H1 (cell line): Measurements from ENCODE around the gene KANSL3. TPM values are rescaled to one million over a fixed set of nuclear protein-coding genes. Genes with fewer than 3 reads are reported as not detected.

Source experiments
- CTCF ChIA-PET: fragments of 300-600 bp; sonication (Branson Sonifier 250); formaldehyde crosslinking; loops from one replicate; lab custom pipeline; 2021; ENCODE audit not compliant: partially characterized antibody; lab: Charles Lee
- POLR2A ChIA-PET: fragments of 300-600 bp; sonication (Branson Sonifier 250); formaldehyde crosslinking; loops from one replicate; lab custom pipeline; 2021; ENCODE audit warnings: inconsistent platforms; ENCODE audit not compliant: partially characterized antibody; lab: Charles Lee
- DNase-seq, 2 experiments: peaks; one replicate each; pipeline versions ENCODE4 v3.0.0 to v3.0.0-alpha.2; 2010 to 2022; ENCODE audit warnings: low spot score in 2 of 2, low read depth in 1 of 2, mixed read lengths in 1 of 2
- FAIRE-seq: peaks from 2 replicates; lab custom pipeline; 2011; peaks lifted over from hg19 to GRCh38; lab: Jason Lieb, UNC
- H2AFZ ChIP-seq: 2 replicates; pipeline ENCODE4 v1.8.1; 2012; ENCODE audit warnings: low read length, inconsistent platforms
- H2AK5ac ChIP-seq: 2 replicates; pipeline ENCODE4 v1.6.1; 2013; ENCODE audit warnings: low read depth, low read length
- H2BK120ac ChIP-seq: replicated peaks from 2 replicates; pipeline ENCODE3; 2013; ENCODE audit warnings: low read depth, low read length, inconsistent platforms
- H2BK12ac ChIP-seq: 2 replicates; pipeline ENCODE4 v1.6.1; 2013; ENCODE audit warnings: low read depth, low read length
- H2BK15ac ChIP-seq: 2 replicates; pipeline ENCODE4 v1.6.1; 2013; ENCODE audit warnings: low read length
- H2BK20ac ChIP-seq: 2 replicates; pipeline ENCODE4 v1.6.1; 2013; ENCODE audit warnings: low read length
- H2BK5ac ChIP-seq: 2 replicates; pipeline ENCODE4 v1.6.1; 2013; ENCODE audit warnings: low read depth, low read length
- H3K14ac ChIP-seq: 2 replicates; pipeline ENCODE4 v1.6.1; 2013; ENCODE audit warnings: inconsistent platforms; ENCODE audit not compliant: insufficient read length
- H3K18ac ChIP-seq: 2 replicates; pipeline ENCODE4 v1.6.1; 2013; ENCODE audit warnings: low read length; ENCODE audit errors: extremely low read depth
- H3K23ac ChIP-seq: 2 replicates; pipeline ENCODE4 v1.6.1; 2013; ENCODE audit warnings: inconsistent platforms; ENCODE audit not compliant: insufficient read length
- H3K23me2 ChIP-seq: 2 replicates; pipeline ENCODE4 v1.6.1; 2013; ENCODE audit warnings: low read depth, low read length
- H3K27ac ChIP-seq: 2 replicates; pipeline ENCODE4 v1.6.1; 2011; ENCODE audit warnings: low read depth, low read length, inconsistent platforms
- H3K27me3 ChIP-seq, 4 experiments: replicated peaks in 1 of 4; 1 replicate in 1 of 4; 2 replicates in 3 of 4; pipeline versions ENCODE4 v1.6.1 to v1.8.1; 2011 to 2013; ENCODE audit warnings: low read length in 3 of 4, mild to moderate bottlenecking in 3 of 4, inconsistent platforms in 2 of 4, mixed read lengths in 2 of 4, moderate library complexity in 1 of 4; ENCODE audit not compliant: control insufficient read depth in 3 of 4, insufficient read depth in 3 of 4; ENCODE audit errors: extremely low read depth in 1 of 4
- H3K36me3 ChIP-seq, 4 experiments: 2 replicates each; pipeline versions ENCODE4 v1.6.1 to v1.8.1; 2011 to 2013; ENCODE audit warnings: mild to moderate bottlenecking in 4 of 4, low read length in 3 of 4, moderate library complexity in 2 of 4, control low read depth in 1 of 4, inconsistent platforms in 1 of 4; ENCODE audit not compliant: insufficient read depth in 4 of 4, control insufficient read depth in 2 of 4
- H3K4ac ChIP-seq: replicated peaks from 2 replicates; pipeline ENCODE3; 2013; ENCODE audit warnings: low read length, low read depth, mixed read lengths, inconsistent platforms; ENCODE audit not compliant: insufficient read length
- H3K4me1 ChIP-seq, 4 experiments: replicated peaks in 1 of 4; 1 replicate in 1 of 4; 2 replicates in 3 of 4; pipeline versions ENCODE4 v1.6.1 to v1.8.1; 2011 to 2013; ENCODE audit warnings: low read length in 3 of 4, inconsistent platforms in 2 of 4, mixed read lengths in 1 of 4; ENCODE audit not compliant: insufficient read depth in 4 of 4, control insufficient read depth in 3 of 4
- H3K4me2 ChIP-seq, 2 experiments: 2 replicates each; pipeline versions ENCODE4 v1.6.1 to v1.8.1; 2011 to 2013; ENCODE audit warnings: low read depth in 2 of 2, low read length in 2 of 2, control low read depth in 1 of 2, inconsistent platforms in 1 of 2, mild to moderate bottlenecking in 1 of 2; ENCODE audit not compliant: insufficient read depth in 1 of 2
- H3K4me3 ChIP-seq, 4 experiments: fragments of 200-600, 300-600 bp in 1 of 4; sonication (generic), shearing (Covaris generic), sonication (Bioruptor Twin) in 1 of 4; 2 replicates each; pipeline versions ENCODE4 v1.5.1 to v1.8.1; 2011 to 2016; ENCODE audit warnings: low read length in 4 of 4, low read depth in 3 of 4, control low read depth in 2 of 4, inconsistent platforms in 2 of 4, mild to moderate bottlenecking in 2 of 4, mixed read lengths in 1 of 4, moderate library complexity in 1 of 4; ENCODE audit not compliant: insufficient read depth in 2 of 4; ENCODE audit errors: extremely low read depth in 1 of 4
- H3K56ac ChIP-seq: replicated peaks from 2 replicates; pipeline ENCODE3; 2013; ENCODE audit warnings: low read depth, mild to moderate bottlenecking, mixed read lengths, low read length, inconsistent platforms; ENCODE audit not compliant: insufficient read length
- H3K79me1 ChIP-seq: 2 replicates; pipeline ENCODE4 v1.6.1; 2013; ENCODE audit warnings: low read depth, low read length, control low read depth
- H3K79me2 ChIP-seq, 2 experiments: 2 replicates each; pipeline versions ENCODE4 v1.6.1 to v1.8.1; 2012 to 2013; ENCODE audit warnings: low read length in 2 of 2, mild to moderate bottlenecking in 2 of 2, inconsistent platforms in 1 of 2; ENCODE audit not compliant: insufficient read depth in 2 of 2, control insufficient read depth in 1 of 2
- H3K9ac ChIP-seq, 4 experiments: replicated peaks in 1 of 4; 1 replicate in 1 of 4; 2 replicates in 3 of 4; pipeline versions ENCODE4 v1.6.1 to v1.8.1; 2011 to 2013; ENCODE audit warnings: low read depth in 3 of 4, low read length in 3 of 4, control low read depth in 2 of 4, mild to moderate bottlenecking in 2 of 4, moderate library complexity in 2 of 4, inconsistent platforms in 1 of 4; ENCODE audit errors: extremely low read depth in 1 of 4
- H3K9me3 ChIP-seq, 2 experiments: 2 replicates each; pipeline versions ENCODE4 v1.6.1 to v1.8.1; 2012 to 2013; ENCODE audit warnings: mild to moderate bottlenecking in 2 of 2, moderate library complexity in 2 of 2, control low read depth in 1 of 2, inconsistent platforms in 1 of 2, low read depth in 1 of 2, low read length in 1 of 2, mixed read lengths in 1 of 2; ENCODE audit not compliant: insufficient read depth in 2 of 2
- H4K20me1 ChIP-seq, 2 experiments: replicated peaks in 1 of 2; 2 replicates each; pipeline versions ENCODE3 to v1.8.1; 2011 to 2013; ENCODE audit warnings: inconsistent platforms in 2 of 2, low read length in 2 of 2, mild to moderate bottlenecking in 1 of 2; ENCODE audit not compliant: insufficient read depth in 2 of 2, control insufficient read depth in 1 of 2
- H4K5ac ChIP-seq: 2 replicates; pipeline ENCODE4 v1.6.1; 2013; ENCODE audit warnings: low read length, low read depth, mixed read lengths, inconsistent platforms; ENCODE audit not compliant: insufficient read length
- H4K8ac ChIP-seq: 2 replicates; pipeline ENCODE4 v1.8.0; 2013; ENCODE audit warnings: mild to moderate bottlenecking, moderate library complexity, low read length, inconsistent platforms; ENCODE audit not compliant: insufficient read depth; ENCODE audit errors: extremely low read depth
- H4K91ac ChIP-seq: replicated peaks from 2 replicates; pipeline ENCODE3; 2013; ENCODE audit warnings: low read length, mixed read lengths, inconsistent platforms; ENCODE audit not compliant: insufficient read length
- CEBPB ChIP-seq: IDR thresholded peaks from 2 replicates; pipeline ENCODE4 v1.6.1; 2012; ENCODE audit warnings: low read depth, low read length
- GTF2F1 ChIP-seq: IDR thresholded peaks from 2 replicates; pipeline ENCODE4 v1.6.1; 2012; ENCODE audit warnings: low read depth, low read length, improper control_type of control experiment, borderline replicate concordance
- HDAC2 ChIP-seq, 2 experiments: fragments of 300-600 bp in 1 of 2; sonication (generic) in 1 of 2; IDR thresholded peaks; 2 replicates each; pipeline ENCODE4 v1.6.1; 2011 to 2012; ENCODE audit warnings: low read depth in 2 of 2, low read length in 2 of 2, mild to moderate bottlenecking in 2 of 2, moderate library complexity in 2 of 2, borderline replicate concordance in 1 of 2, inconsistent platforms in 1 of 2
- SIN3A ChIP-seq, 2 experiments: IDR thresholded peaks in 1 of 2; conservative IDR thresholded peaks in 1 of 2; 2 replicates each; pipeline ENCODE4 v1.6.1; 2011 to 2012; ENCODE audit warnings: low read length in 2 of 2, improper control_type of control experiment in 1 of 2, low read depth in 1 of 2, mild to moderate bottlenecking in 1 of 2
- SIRT6 ChIP-seq: IDR thresholded peaks from one replicate; pipeline ENCODE4 v1.7.1; 2012; ENCODE audit warnings: low read length, inconsistent platforms
- SIX5 ChIP-seq: IDR thresholded peaks from 2 replicates; pipeline ENCODE4 v1.6.1; 2011; ENCODE audit warnings: mild to moderate bottlenecking, low read depth, low read length
- SP2 ChIP-seq: IDR thresholded peaks from 2 replicates; pipeline ENCODE4 v1.6.1; 2012; ENCODE audit warnings: mild to moderate bottlenecking, low read length, inconsistent platforms
- SP4 ChIP-seq: IDR thresholded peaks from 2 replicates; pipeline ENCODE4 v1.6.1; 2012; ENCODE audit warnings: low read length, inconsistent platforms
- SUZ12 ChIP-seq: fragments of 200-600 bp; sonication (generic); IDR thresholded peaks from 2 replicates; pipeline ENCODE4 v1.6.1; 2012; ENCODE audit warnings: mild to moderate bottlenecking, inconsistent platforms, low read length, moderate library complexity, mixed read lengths
- WGBS, 2 experiments: shearing (Covaris generic) in 1 of 2; methylation state at CpG; one replicate each; pipeline versions ENCODE4 v1.1.6 to v1.1.7; 2013 to 2015; ENCODE audit warnings: low lambda C conversion rate in 2 of 2, mixed read lengths in 2 of 2, inconsistent platforms in 1 of 2, low coverage in 1 of 2, missing lambda C conversion rate in 1 of 2; ENCODE audit not compliant: insufficient replicate concordance in 2 of 2, insufficient coverage in 1 of 2, insufficient read length in 1 of 2; ENCODE audit errors: extremely low coverage in 1 of 2, missing lambda C conversion rate in 1 of 2; 5-methylcytosine and 5-hydroxymethylcytosine counted together
- polyA plus RNA-seq, 7 experiments: library from polyadenylated mRNA; depleted of rRNA in 3 of 7; stranded (reverse) in 5 of 7; unstranded in 2 of 7; fragments of >200 nt in 5 of 7; fragments of 200-250 nt in 2 of 7; gene quantifications; 1 replicate in 5 of 7; 2 replicates in 1 of 7; 4 replicates in 1 of 7; pipeline versions ENCODE4 v1.2.1 to v1.2.3, GENCODE V29; 2011 to 2013; ENCODE audit warnings: missing spikeins in 2 of 7, mixed read lengths in 2 of 7
- total RNA-seq: library from RNA; stranded (reverse); fragmentation: NEBNext Ultra II Directional; extraction: Animal tissue kit (Norgen Biotek cat#: 25700); gene quantifications from 2 replicates; pipeline ENCODE4 v1.2.1, GENCODE V29; 2021
- TF ChIP-seq, protein P1 (sequence below): IDR thresholded peaks from 2 replicates; pipeline ENCODE4 v1.6.1; 2011; ENCODE audit warnings: low read length, improper control_type of control experiment

KANSL3 gene
- total and polyA plus RNA-seq, 2 of the 8 experiments (the other 6 are each of a cell fraction or from before 2014, with no cell fraction given): 19.8 to 31.4 TPM

DNA sequence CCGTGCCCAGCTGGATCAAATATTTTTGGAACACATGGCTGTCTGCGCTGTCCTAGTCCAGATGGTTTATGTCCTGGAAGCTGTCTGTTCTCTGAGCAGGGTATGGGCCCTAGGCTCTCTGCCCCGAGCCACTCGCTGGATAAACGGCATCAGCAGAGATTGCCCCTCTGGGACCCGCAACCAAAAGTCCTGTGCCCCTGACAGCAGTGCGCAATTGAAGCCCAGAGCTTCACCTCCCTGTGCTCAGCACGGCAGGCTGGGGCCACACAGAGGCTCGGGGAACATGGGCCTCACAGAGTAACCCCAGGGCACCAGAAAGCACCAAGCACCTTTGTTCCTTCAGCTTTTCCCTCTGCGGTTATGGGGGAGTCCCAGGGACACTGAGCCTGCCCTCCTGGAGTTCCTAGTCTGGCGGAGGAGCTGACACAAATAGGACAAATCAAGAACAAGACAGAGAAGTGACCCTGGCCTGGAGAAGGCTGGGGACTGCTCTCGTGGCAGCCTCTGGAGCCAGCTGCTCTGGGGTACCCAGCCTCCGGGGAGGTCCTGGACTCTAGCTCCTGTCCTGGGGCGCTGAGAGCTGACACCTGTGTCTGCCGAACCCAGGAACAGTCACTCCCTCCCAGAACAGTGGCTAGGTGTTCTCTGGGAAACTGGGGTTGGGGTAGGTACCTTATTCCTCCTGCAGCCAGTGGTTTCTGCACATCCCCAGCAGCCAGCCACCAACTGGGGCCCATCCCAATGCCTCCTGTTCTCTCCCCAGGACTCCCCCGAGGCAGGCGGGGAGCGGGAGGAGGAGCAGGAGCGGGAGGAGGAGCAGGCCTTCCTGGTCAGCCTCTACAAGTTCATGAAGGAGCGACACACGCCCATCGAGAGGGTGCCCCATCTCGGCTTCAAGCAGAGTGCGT, 89.3 kb downstream of the KANSL3 start:
- no peaks in the 10 kb centered on the region for H3K79me1 ChIP-seq
- H2AK5ac ChIP-seq: no peak overlapping the region
- no peak overlapping the region for H2AFZ ChIP-seq
- H3K56ac ChIP-seq: no peak overlapping the region
- H3K9me3 ChIP-seq: peaks cover 0 to 5% of the 10 kb centered on the region in 2 experiments; a peak in 1 of 4 replicates
- H3K79me2 ChIP-seq: no peaks in the 10 kb centered on the region
- H3K9ac ChIP-seq: no peak overlapping the region
- H3K27me3 ChIP-seq: peaks cover 0 to 2% (median 0%) of the 10 kb centered on the region in 4 experiments; a peak in 3 of 7 replicates
- H2BK20ac ChIP-seq: 0 out of 2 replicates have a peak overlapping the region, but pooled peaks have one; percentile 32
- peak overlapping the region; percentile 11 for H4K5ac ChIP-seq
- H3K23me2 ChIP-seq: 0 out of 2 replicates have a peak, but pooled peaks cover 1% of the 10 kb centered on the region
- no peak for FAIRE-seq
- no peak overlapping the region for H3K27ac ChIP-seq
- POLR2A ChIA-PET: interaction anchor here (5.4 kb wide), 1 partner anchor 10 kb away, joined by 33 read pairs; the partner anchor contains the start of gene ARID5A
- peaks cover 2 to 20% (median 5%) of the 10 kb centered on the region in 4 experiments; a peak in 6 of 7 replicates for H3K4me1 ChIP-seq
- H3K4me3 ChIP-seq: no peak overlapping the region
- 90% methylated on average over 22 of the region's 24 CpGs; no CpG with 5 or more reads in 1 of the 2 experiments for WGBS, 2 experiments
- H3K18ac ChIP-seq: no peak overlapping the region
- no peaks in the 10 kb centered on the region for H3K36me3 ChIP-seq
- H2BK120ac ChIP-seq: no peak overlapping the region
- H3K23ac ChIP-seq: no peak overlapping the region
- H3K4ac ChIP-seq: no peak overlapping the region
- peak overlapping the region; percentile 77 for H4K91ac ChIP-seq
- H3K4me2 ChIP-seq: no peak overlapping the region
- no peak for DNase-seq
- peaks cover 0 to 2% of the 10 kb centered on the region in 2 experiments for H4K20me1 ChIP-seq
- CTCF ChIA-PET: interaction anchor here (0.8 to 13.1 kb wide), 20 partner anchors 9 to 564 kb away, joined by 3 to 361 read pairs (median 5); partner anchors contain the start of genes ANKRD36 and ARID5A
- H4K8ac ChIP-seq: no peak overlapping the region
- 0 out of 2 replicates have a peak overlapping the region, but pooled peaks have one; percentile 29 for H2BK15ac ChIP-seq
- H3K14ac ChIP-seq: no peak overlapping the region
- H2BK12ac ChIP-seq: peak overlapping the region; percentile 60; the same call in 1 of the 2 replicates
- H2BK5ac ChIP-seq: no peak overlapping the region
- TF ChIP-seq SUZ12 (no peak), GTF2F1 (no peak), HDAC2 (IDR thresholded peaks at IDR 0.05; ENCODE audit: borderline replicate concordance in 1 of 2, low read depth in 2 of 2, low read length in 2 of 2) (no peak), SIRT6 (no peak), SP2 (no peak), CEBPB (no peak), SIN3A (conservative IDR thresholded peaks at IDR 0.05 in 1 of 2, IDR thresholded peaks at IDR 0.05 in 1 of 2; ENCODE audit: low read depth in 1 of 2, low read length in 2 of 2) (no peak), SP4 (no peak), SIX5 (no peak)
- TF ChIP-seq, protein P1, sequence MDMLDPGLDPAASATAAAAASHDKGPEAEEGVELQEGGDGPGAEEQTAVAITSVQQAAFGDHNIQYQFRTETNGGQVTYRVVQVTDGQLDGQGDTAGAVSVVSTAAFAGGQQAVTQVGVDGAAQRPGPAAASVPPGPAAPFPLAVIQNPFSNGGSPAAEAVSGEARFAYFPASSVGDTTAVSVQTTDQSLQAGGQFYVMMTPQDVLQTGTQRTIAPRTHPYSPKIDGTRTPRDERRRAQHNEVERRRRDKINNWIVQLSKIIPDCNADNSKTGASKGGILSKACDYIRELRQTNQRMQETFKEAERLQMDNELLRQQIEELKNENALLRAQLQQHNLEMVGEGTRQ: no peak
